ENCODE data around the gene HSPA4L.

HSPA4L gene

DNA sequence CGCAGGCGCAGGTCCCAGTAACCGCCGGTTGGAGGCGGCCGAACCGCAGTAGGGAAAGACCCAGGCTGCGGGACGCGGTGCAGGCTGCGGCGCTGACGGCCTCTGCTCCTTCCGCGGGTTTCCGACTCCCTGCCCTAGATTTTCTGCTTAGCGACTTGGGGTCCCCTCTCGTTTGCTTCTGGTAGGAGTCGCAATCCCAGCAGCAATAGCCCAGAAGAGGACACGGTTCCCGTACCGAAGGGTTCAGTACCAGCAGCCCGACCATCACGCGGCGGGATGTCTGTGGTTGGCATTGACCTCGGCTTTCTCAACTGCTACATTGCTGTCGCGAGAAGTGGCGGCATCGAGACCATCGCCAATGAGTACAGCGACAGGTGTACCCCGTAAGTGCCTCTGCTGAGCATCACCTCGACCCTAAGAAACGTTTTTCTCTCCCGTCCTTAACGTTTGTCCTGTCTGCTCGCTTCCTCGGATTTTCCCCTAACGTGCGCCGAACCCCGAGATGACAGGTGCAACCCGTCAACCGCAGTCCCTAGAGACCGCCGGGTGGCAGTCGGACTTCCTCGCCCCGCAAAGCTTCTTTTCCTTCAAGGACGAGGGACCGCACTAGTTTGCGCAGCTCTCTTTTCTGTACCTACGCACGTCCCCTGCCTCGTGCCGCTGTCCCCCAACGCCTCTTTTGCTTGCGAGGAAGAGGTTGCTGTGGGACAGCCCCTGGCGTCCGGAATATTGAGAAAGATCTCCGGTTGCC lies at the start of gene HSPA4L:
HSPA4L (plus strand) TSS at position 48 of the 751 bp plus-strand sequence; CDS start at position 277, 229 bp downstream.
- Mint-ChIP-seq H3K36me3 (ENCODE audit: low read depth) (no peaks in the 10 kb centered on the region), H3K27ac (peak within 1 kb of the TSS; percentile 57 to 65 (median 63)), H3K4me1 (peaks cover 14% of the 10 kb centered on the region), H3K27me3 (ENCODE audit: low read depth) (peaks cover 21% of the 10 kb centered on the region), H3K9me3 (no peaks in the 10 kb centered on the region), H3K4me3 (peak within 1 kb of the TSS; percentile 97 to 98 (median 97))
- TF ChIP-seq, protein P1, sequence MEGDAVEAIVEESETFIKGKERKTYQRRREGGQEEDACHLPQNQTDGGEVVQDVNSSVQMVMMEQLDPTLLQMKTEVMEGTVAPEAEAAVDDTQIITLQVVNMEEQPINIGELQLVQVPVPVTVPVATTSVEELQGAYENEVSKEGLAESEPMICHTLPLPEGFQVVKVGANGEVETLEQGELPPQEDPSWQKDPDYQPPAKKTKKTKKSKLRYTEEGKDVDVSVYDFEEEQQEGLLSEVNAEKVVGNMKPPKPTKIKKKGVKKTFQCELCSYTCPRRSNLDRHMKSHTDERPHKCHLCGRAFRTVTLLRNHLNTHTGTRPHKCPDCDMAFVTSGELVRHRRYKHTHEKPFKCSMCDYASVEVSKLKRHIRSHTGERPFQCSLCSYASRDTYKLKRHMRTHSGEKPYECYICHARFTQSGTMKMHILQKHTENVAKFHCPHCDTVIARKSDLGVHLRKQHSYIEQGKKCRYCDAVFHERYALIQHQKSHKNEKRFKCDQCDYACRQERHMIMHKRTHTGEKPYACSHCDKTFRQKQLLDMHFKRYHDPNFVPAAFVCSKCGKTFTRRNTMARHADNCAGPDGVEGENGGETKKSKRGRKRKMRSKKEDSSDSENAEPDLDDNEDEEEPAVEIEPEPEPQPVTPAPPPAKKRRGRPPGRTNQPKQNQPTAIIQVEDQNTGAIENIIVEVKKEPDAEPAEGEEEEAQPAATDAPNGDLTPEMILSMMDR (IDR thresholded peaks at IDR 0.05; ENCODE audit: unreplicated experiment in 3 of 3) = peak; percentile 17 to 56 (median 23)

DNA sequence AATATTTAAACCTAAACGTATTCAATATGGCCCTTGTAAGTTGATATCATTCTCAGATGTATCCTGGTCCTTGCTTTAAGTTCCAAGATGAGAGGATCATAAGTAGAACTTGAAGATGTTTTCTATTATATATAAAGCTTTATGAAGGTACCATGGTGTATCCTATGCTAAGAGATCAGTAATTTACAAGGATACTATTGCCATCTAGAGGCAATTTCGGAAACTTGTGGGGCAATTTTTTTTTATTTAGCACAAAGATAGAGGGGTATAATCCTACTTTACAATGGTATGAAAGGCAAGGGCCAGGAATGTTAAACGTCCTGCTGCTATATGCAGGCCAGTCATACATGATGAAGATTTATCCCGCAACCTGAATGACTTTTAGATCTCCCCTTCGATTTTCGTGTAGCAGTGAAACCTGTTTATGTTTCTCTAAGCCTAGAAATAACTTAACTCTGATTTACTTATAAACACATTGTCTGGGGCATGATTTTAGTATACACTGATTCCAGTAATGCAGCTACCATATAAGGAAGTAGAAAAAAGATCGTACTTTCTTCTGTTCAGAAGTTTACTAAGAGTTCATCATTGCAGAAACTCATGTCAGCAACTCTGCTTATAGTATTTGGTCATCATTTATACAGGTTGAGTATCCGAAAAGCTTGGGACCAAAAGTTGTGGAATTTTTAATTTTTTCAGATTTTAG lies 49.3 kb upstream of the HSPA4L start:
- Mint-ChIP-seq H3K36me3 (ENCODE audit: low read depth) (no peaks in the 10 kb centered on the region), H3K27me3 (ENCODE audit: low read depth) (no peaks in the 10 kb centered on the region), H3K27ac (no peak overlapping the region), H3K9me3 (no peaks in the 10 kb centered on the region), H3K4me3 (no peak overlapping the region), H3K4me1 (peaks cover 9% of the 10 kb centered on the region)
- TF ChIP-seq, protein P1 (IDR thresholded peaks at IDR 0.05; ENCODE audit: unreplicated experiment in 3 of 3) = peak; percentile 59 to 62 (median 60)

DNA sequence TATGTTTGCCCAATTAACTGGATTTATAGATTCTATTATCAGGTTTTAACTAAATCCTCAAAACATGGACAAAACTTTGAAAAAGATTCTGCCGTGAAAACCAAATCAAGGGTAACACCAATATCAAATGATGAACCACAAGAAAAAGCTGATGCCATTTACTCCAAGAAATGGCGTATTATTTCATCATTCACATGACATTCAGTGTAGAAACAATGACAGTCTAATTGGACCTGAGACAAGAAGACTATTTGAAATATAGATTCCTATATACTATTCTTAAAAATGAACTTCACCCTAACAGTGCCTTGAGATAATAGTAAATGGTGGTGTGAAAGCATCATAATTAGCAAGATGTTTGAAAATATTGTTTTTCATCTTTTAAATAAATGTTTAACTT lies 47.1 kb upstream of the HSPA4L start:
- H3K4me3 Mint-ChIP-seq = no peak overlapping the region
- no peaks in the 10 kb centered on the region for H3K9me3 Mint-ChIP-seq
- peaks cover under 1% of the 10 kb centered on the region for H3K27me3 Mint-ChIP-seq (ENCODE audit: low read depth)
- no peak overlapping the region for H3K27ac Mint-ChIP-seq
- TF ChIP-seq, protein P1 (IDR thresholded peaks at IDR 0.05; ENCODE audit: unreplicated experiment in 3 of 3) = no peak
- peaks cover 9% of the 10 kb centered on the region for H3K4me1 Mint-ChIP-seq
- H3K36me3 Mint-ChIP-seq (ENCODE audit: low read depth) = no peaks in the 10 kb centered on the region

DNA sequence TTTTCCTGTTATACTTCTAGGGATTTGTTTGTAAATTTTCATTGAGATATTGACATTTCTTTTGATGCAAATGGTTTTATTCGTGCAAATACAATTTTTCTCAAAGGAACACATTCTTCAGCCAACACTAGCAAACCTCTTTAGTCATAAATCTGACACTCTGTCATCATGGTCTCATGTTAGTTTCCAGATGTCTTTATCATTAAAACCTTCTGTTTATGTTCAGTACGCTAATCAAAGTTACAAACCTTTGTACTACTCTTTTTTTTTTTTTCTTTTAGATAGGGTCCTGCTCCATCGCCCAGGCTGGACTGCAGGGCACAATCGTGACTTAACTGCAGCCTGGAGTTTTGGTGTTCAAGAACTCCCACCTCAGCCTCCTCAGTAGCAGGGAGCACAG lies 44.8 kb upstream of the HSPA4L start:
- TF ChIP-seq, protein P1 (IDR thresholded peaks at IDR 0.05; ENCODE audit: unreplicated experiment in 3 of 3) = no peak
- H3K4me3 Mint-ChIP-seq = no peak overlapping the region
- no peak overlapping the region for H3K27ac Mint-ChIP-seq
- H3K36me3 Mint-ChIP-seq (ENCODE audit: low read depth) = no peaks in the 10 kb centered on the region
- peaks cover 9% of the 10 kb centered on the region for H3K4me1 Mint-ChIP-seq
- peaks cover 5% of the 10 kb centered on the region for H3K27me3 Mint-ChIP-seq (ENCODE audit: low read depth)
- H3K9me3 Mint-ChIP-seq = peaks cover 4% of the 10 kb centered on the region

DNA sequence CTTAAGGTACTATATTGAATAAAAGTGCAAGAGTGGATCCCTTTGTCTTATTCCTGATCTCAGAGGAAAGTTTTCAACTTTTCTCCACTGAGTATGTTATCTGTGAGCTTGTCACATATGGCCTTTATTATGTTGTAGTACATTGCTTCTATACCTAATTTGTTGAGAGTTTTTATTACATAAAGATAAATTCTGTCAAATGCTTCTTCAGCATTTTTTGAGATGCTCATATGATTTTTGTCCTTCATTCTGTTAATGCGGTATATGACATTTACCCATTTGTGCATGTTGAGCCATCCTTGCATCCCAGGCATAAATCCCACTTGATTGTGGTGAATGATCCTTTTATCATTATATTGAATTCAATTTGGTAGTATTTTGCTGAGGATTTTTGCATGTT lies 40.9 kb upstream of the HSPA4L start:
- no peak overlapping the region for H3K27ac Mint-ChIP-seq
- peaks cover 8% of the 10 kb centered on the region for H3K9me3 Mint-ChIP-seq
- no peaks in the 10 kb centered on the region for H3K36me3 Mint-ChIP-seq (ENCODE audit: low read depth)
- H3K4me1 Mint-ChIP-seq = peaks cover 9% of the 10 kb centered on the region
- TF ChIP-seq, protein P1 (IDR thresholded peaks at IDR 0.05; ENCODE audit: unreplicated experiment in 3 of 3) = no peak
- peaks cover 5% of the 10 kb centered on the region for H3K27me3 Mint-ChIP-seq (ENCODE audit: low read depth)
- H3K4me3 Mint-ChIP-seq = no peak overlapping the region

Measured in nephron (organoid).